ENCODE data around the gene PHF10. TPM values are rescaled to one million over a fixed set of nuclear protein-coding genes. Genes with fewer than 3 reads are reported as not detected.
A peak's percentile ranks its signal among the peaks of the same experiment; 100 is the strongest.

Gene PHF10
- total RNA-seq, 4 donors from 2014 or later: 39.4 to 74.3 (median 60.0) TPM

GRCh38 chr6:169729961-169730360, 5.7 kb upstream of the PHF10 start:
- H3K27me3 ChIP-seq: no peaks in the 10 kb centered on the region
- intact Hi-C loops (cut with DNase I): no loop called here
- no peaks in the 10 kb centered on the region for H3K4me1 ChIP-seq

GRCh38 chr6:169726963-169727362, 2.7 kb upstream of the PHF10 start:
- Histone ChIP-seq H3K36me3 (no peaks in the 10 kb centered on the region), H3K27ac (no peak overlapping the region), H3K9me3 (no peaks in the 10 kb centered on the region), H3K27me3 (no peaks in the 10 kb centered on the region), H3K4me1 (peaks cover 9 to 12% of the 10 kb centered on the region in 2 donors), H3K4me3 (replicated peaks in 1 of 3) (no peak overlapping the region)
- DNase-seq: no peak
- no peak for TF ChIP-seq POLR2A (IDR thresholded peaks at IDR 0.05)
- TF ChIP-seq CTCF (IDR thresholded peaks at IDR 0.05): no peak
- intact Hi-C loops (cut with DNase I): no loop called here

More at GRCh38 chr6:169729961-169730360, 5.7 kb upstream of the PHF10 start:
- TF ChIP-seq POLR2A (IDR thresholded peaks at IDR 0.05) (no peak), CTCF (IDR thresholded peaks at IDR 0.05) (no peak)
- no peak overlapping the region for H3K4me3 ChIP-seq (replicated peaks in 1 of 3)
- H3K9me3 ChIP-seq: no peaks in the 10 kb centered on the region
- no peaks in the 10 kb centered on the region for H3K36me3 ChIP-seq
- no peak for DNase-seq
- H3K27ac ChIP-seq: no peak overlapping the region

GRCh38 chr6:169726049-169726400, 1.7 kb upstream of the PHF10 start:
- TF ChIP-seq POLR2A (IDR thresholded peaks at IDR 0.05): no peak
- no peak for TF ChIP-seq CTCF (IDR thresholded peaks at IDR 0.05)
- intact Hi-C loops (cut with DNase I): no loop called here

GRCh38 chr6:169725125-169726048, 1.1 kb upstream of the PHF10 start:
- intact Hi-C loops (cut with DNase I): no loop called here
- 46 to 51% methylated on average over 23 to 29 of the region's 29 CpGs for WGBS, 2 donors
- peak; percentile 27 to 35 for DNase-seq
- Histone ChIP-seq H3K4me3 (replicated peaks in 1 of 3) (peak overlapping the region in 2 of 3 donors; percentile 75 to 78), H3K27me3 (no peaks in the 10 kb centered on the region), H3K36me3 (no peaks in the 10 kb centered on the region), H3K4me1 (peaks cover 12 to 16% of the 10 kb centered on the region in 2 donors), H3K27ac (peak overlapping the region; percentile 77 to 97 (median 89)), H3K9me3 (no peaks in the 10 kb centered on the region)
- no peak for TF ChIP-seq CTCF (IDR thresholded peaks at IDR 0.05)
- peak in 1 of 2 donors; percentile 31 for TF ChIP-seq POLR2A (IDR thresholded peaks at IDR 0.05)

More at GRCh38 chr6:169726049-169726400, 1.7 kb upstream of the PHF10 start:
- Histone ChIP-seq H3K4me3 (replicated peaks in 1 of 3) (no peak overlapping the region), H3K27me3 (no peaks in the 10 kb centered on the region), H3K36me3 (no peaks in the 10 kb centered on the region), H3K4me1 (peaks cover 12 to 16% of the 10 kb centered on the region in 2 donors), H3K9me3 (no peaks in the 10 kb centered on the region), H3K27ac (no peak overlapping the region)
- WGBS, 2 donors: 97 to 100% methylated on average over 1 of the region's 1 CpG
- no peak for DNase-seq

- peak in 1 of 2 donors; percentile 30 for TF ChIP-seq POLR2A (IDR thresholded peaks at IDR 0.05)
- no peak for TF ChIP-seq CTCF (IDR thresholded peaks at IDR 0.05)
- no peaks in the 10 kb centered on the region for H3K36me3 ChIP-seq
- H3K27ac ChIP-seq: peak overlapping the region in 1 of 3 donors; percentile 97
- H3K4me1 ChIP-seq: peaks cover 12 to 16% of the 10 kb centered on the region in 2 donors
- H3K9me3 ChIP-seq: no peaks in the 10 kb centered on the region
- H3K4me3 ChIP-seq (replicated peaks in 1 of 3): peak overlapping the region in 1 of 3 donors; percentile 78
- DNase-seq: peak; percentile 34 to 37
- no peaks in the 10 kb centered on the region for H3K27me3 ChIP-seq
- intact Hi-C loops (cut with DNase I): no loop called here
- 1% methylated on average over 23 of the region's 89 CpGs; no CpG with 5 or more reads in 1 of the 2 donors for WGBS, 2 donors
Observed at GRCh38 chr6:169723991-169724493, 258 bp downstream of the PHF10 start.
